ENCODE results near the gene CAMTA1. TPM values are rescaled to one million over a fixed set of nuclear protein-coding genes. Genes with fewer than 3 reads are reported as not detected.

Gene CAMTA1
- total RNA-seq, 1 donor: 56.1 TPM

DNA sequence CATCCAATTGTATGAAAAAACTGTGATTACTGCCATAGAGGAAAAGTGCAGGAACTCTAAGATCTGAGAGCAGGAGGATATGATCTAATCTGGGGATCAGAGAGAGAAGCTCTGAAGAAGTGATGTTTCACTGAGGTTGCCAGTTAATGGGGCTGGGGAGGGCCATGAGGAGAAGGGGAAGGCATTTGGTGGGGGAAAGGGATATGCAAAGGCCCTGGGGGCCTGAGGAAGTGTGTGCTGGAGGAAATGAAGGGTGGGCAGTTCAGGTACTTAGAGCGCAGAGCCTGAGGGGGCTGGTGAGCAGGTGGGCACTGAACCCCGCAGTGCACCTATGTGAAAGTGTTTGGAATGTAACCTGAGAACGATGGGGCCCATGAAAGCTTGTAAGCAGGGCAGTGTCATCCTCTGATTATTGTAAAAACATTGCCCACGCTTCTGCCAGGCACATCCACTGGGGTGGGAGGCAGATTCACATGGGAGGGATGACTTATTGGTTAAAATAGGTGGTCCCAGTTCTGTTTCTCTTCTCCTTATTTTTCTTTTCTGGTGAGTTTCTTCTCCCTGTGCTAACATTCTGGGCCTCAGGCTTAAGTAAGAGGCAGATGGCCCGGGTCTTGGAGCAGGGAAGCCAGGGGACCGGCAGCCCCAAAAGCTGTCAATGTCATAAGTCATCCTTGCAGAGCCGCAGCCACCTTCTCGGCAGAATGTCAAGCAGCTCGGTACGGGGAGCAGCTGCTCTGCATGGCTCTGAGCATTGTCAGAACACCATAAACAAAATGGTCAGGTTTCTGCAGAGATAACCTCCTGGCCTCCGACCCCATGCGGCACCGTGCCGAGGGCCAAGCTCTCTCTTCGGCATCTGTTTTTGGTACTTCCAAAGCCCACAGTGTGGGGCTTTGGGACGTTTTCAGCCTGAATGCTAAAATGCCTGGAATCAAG, 493.8 kb downstream of the CAMTA1 start:
- peak; percentile 7 for DNase-seq (ENCODE audit: low read depth)
- TF ChIP-seq, protein P1, sequence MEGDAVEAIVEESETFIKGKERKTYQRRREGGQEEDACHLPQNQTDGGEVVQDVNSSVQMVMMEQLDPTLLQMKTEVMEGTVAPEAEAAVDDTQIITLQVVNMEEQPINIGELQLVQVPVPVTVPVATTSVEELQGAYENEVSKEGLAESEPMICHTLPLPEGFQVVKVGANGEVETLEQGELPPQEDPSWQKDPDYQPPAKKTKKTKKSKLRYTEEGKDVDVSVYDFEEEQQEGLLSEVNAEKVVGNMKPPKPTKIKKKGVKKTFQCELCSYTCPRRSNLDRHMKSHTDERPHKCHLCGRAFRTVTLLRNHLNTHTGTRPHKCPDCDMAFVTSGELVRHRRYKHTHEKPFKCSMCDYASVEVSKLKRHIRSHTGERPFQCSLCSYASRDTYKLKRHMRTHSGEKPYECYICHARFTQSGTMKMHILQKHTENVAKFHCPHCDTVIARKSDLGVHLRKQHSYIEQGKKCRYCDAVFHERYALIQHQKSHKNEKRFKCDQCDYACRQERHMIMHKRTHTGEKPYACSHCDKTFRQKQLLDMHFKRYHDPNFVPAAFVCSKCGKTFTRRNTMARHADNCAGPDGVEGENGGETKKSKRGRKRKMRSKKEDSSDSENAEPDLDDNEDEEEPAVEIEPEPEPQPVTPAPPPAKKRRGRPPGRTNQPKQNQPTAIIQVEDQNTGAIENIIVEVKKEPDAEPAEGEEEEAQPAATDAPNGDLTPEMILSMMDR (IDR thresholded peaks at IDR 0.05; ENCODE audit: insufficient read depth, low read depth, low read length): no peak
- H3K4me3 ChIP-seq (ENCODE audit: low read depth, low read length): no peak overlapping the region

DNA sequence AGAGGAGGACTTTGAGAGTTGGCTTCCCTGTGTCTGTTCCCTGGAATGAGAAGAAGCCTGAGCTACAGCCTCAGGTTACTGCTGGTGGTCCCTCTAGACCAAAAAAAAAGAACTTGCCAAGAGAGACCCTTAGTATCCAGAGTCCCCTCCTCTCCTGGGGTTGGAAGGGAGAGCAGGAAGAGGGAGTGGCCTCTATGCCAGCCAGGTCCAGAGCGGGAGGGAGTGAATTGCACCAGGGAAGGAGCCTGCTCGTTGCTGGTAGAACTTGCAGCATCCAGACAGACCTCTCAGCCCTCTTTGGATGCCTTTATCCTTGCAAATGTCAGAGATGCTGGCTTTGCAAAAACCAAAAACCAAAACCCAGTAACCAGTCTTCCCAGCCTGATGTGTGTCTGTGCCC, 494.5 kb downstream of the CAMTA1 start:
- TF ChIP-seq, protein P1 (IDR thresholded peaks at IDR 0.05; ENCODE audit: insufficient read depth, low read depth, low read length): no peak
- no peak for DNase-seq (ENCODE audit: low read depth)

DNA sequence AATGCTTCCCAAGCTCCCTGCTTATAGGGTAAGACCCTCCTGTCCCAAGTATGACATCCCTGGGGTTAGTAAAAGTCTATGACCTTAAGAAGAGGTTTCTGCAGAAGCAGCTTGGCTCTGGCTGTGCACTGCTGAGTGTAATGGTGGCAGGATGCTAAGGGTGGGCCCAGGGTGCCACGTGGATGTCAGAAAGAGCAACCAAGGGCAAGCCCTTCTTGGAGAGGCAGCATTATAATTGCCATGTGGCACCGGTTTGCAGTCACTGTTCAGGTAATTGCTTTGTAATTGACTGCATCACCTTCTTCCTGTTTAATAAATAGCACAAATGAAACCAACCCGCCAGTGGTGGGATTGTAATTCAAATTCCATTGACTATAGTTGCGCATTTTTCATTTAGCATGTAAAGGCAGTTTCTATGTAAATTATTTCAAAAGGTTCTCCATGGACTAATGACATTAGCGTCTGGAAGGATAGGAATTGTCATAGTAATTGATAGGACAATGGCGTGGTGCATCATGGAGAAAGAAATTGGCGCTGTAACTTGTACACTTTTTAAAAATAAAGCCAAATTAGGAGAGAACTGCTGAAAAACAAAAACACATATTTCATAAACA, 495.2 kb downstream of the CAMTA1 start:
- H3K4me3 ChIP-seq (ENCODE audit: low read depth, low read length): no peak overlapping the region
- TF ChIP-seq, protein P1 (IDR thresholded peaks at IDR 0.05; ENCODE audit: insufficient read depth, low read depth, low read length): no peak
- no peak for DNase-seq (ENCODE audit: low read depth)

More for the DNA sequence above, 494.5 kb downstream of the CAMTA1 start:
- H3K4me3 ChIP-seq (ENCODE audit: low read depth, low read length): no peak overlapping the region

DNA sequence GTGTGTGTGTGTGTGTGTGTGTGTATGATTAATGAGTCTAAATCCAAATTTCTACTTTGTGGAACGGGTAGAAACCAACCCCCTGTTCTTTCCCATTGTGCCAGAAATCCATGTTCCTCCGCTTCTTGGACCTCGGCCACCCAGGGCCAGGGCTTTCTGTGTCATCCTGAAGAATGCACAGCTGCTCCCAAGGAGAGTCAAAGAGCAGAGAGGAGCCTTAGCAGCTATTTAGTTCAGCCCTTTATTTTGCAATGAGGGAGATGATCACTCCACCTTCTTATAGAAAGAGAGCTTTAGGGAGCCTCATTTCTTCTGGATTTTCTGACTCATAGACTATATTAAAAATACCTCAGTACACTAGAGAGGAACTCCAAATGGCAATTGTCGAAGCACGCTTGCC, 496.6 kb downstream of the CAMTA1 start:
- DNase-seq (ENCODE audit: low read depth): peak; percentile 74
- TF ChIP-seq, protein P1 (IDR thresholded peaks at IDR 0.05; ENCODE audit: insufficient read depth, low read depth, low read length): no peak
- no peak overlapping the region for H3K4me3 ChIP-seq (ENCODE audit: low read depth, low read length)

DNA sequence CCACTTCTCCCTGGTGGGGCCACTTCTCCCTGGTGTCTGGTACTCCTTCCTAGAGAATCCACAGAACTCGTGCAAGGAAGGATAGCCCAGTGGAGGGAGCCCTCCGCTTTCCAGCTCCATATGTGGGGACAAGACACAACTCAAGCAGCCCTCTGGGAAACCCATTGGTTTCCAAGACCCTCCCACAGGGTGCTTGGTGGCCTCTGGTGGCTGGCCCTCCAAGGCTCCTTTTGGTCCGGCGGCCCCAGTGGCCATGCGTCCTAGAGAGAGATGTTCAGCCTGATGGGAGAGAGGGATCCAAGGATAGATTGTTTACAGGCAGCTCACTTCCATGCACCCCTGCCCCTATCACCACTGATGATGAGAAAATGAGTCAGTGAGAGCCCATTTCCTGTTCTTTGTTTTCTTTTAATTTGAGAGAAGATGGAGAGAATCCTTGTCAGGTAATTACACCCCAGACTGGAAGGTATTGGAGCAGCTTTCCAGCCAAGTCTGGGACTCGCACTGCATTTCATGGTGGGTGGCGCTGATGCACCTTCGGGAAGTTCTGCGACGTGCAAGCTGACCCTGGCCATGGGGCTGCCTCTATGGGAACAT, 499.7 kb downstream of the CAMTA1 start:
- no peak for DNase-seq (ENCODE audit: low read depth)
- TF ChIP-seq, protein P1 (IDR thresholded peaks at IDR 0.05; ENCODE audit: insufficient read depth, low read depth, low read length): no peak
- no peak overlapping the region for H3K4me3 ChIP-seq (ENCODE audit: low read depth, low read length)

DNA sequence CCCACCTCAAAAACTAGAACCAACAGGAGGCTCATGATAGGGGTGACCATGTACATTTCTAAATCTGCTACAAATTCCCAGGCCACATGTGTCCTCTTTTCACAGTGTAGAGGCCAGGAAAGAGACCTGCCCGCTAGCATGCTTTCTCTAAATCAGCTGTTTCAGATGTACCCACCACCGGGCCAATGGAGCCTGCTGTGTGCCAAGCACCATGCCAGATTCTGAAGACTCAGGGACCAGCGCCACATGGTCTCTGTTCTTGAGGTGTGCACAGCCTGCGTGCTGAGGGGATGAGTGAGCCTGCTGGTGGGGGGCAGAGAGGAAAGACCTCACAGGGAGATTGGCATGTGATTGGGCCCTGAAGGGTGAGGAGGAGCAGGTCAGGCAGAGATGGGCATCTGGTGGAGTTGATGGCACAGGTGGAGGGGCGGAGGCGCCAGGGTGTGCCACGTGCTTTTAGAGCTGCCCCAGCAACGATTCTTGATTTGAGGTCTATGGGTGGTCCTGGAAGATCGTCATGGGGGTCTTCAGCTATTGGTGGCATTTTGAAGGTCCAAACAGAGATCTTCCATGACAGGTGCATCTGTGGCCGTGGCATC, 500.7 kb downstream of the CAMTA1 start:
- DNase-seq (ENCODE audit: low read depth): no peak
- no peak overlapping the region for H3K4me3 ChIP-seq (ENCODE audit: low read depth, low read length)
- TF ChIP-seq, protein P1 (IDR thresholded peaks at IDR 0.05; ENCODE audit: insufficient read depth, low read depth, low read length): no peak

Data from fibroblast of villous mesenchyme (primary cell).